DND-41 (cell line): ENCODE data around the gene TBL1X.

ENCODE experiments used
- ATAC-seq: fragments of 200-7000 bp; cut with Tn5 transposase; 3 replicates; pipeline ENCODE4 v1.9.1; 2021; ENCODE audit warnings: low read depth; ENCODE audit not compliant: insufficient read depth
- DNase-seq: peaks from one replicate; pipeline ENCODE4 v3.0.0-alpha.2; 2020
- H2AFZ ChIP-seq: 2 replicates; pipeline ENCODE4 v1.6.0; 2012; ENCODE audit warnings: low read depth, low read length
- H3K27ac ChIP-seq: 2 replicates; pipeline ENCODE4 v1.5.1; 2012; ENCODE audit warnings: low read length, inconsistent platforms
- H3K27me3 ChIP-seq: fragments of 200-600 bp; sonication (generic); 2 replicates; pipeline ENCODE4 v1.6.0; 2012; ENCODE audit warnings: low read length, mild to moderate bottlenecking, inconsistent platforms; ENCODE audit not compliant: insufficient read depth, poor library complexity
- H3K36me3 ChIP-seq: 2 replicates; pipeline ENCODE4 v1.5.1; 2012; ENCODE audit warnings: low read length, inconsistent platforms; ENCODE audit not compliant: insufficient read depth
- H3K4me1 ChIP-seq: 2 replicates; pipeline ENCODE4 v1.5.1; 2012; ENCODE audit warnings: mild to moderate bottlenecking, low read length; ENCODE audit not compliant: insufficient read depth
- H3K4me2 ChIP-seq: 2 replicates; pipeline ENCODE4 v1.6.0; 2012; ENCODE audit warnings: mild to moderate bottlenecking, moderate library complexity, low read length, inconsistent platforms; ENCODE audit not compliant: insufficient read depth
- H3K4me3 ChIP-seq, 2 experiments: fragments of 200-600 bp in 1 of 2; shearing (Covaris generic) in 1 of 2; 2 replicates each; pipeline ENCODE4 v1.5.1; 2012 to 2016; ENCODE audit warnings: inconsistent platforms in 2 of 2, low read length in 2 of 2, mild to moderate bottlenecking in 2 of 2, low read depth in 1 of 2, moderate library complexity in 1 of 2
- H3K79me2 ChIP-seq: 2 replicates; pipeline ENCODE4 v1.6.0; 2012; ENCODE audit warnings: low read length, inconsistent platforms; ENCODE audit not compliant: insufficient read depth
- H3K9ac ChIP-seq: 2 replicates; pipeline ENCODE4 v1.6.0; 2012; ENCODE audit warnings: low read depth, mild to moderate bottlenecking, inconsistent platforms, low read length, moderate library complexity
- H3K9me3 ChIP-seq: 2 replicates; pipeline ENCODE4 v1.5.1; 2012; ENCODE audit warnings: low read length, moderate library complexity, mild to moderate bottlenecking, inconsistent platforms; ENCODE audit not compliant: insufficient read depth, severe bottlenecking
- H4K20me1 ChIP-seq: 2 replicates; pipeline ENCODE4 v1.6.0; 2012; ENCODE audit warnings: low read length; ENCODE audit not compliant: insufficient read depth
- EZH2 ChIP-seq: IDR thresholded peaks from 3 replicates; pipeline ENCODE4 v1.6.1; 2012; ENCODE audit warnings: borderline replicate concordance, low read depth, mild to moderate bottlenecking, moderate library complexity, low read length, inconsistent platforms; ENCODE audit not compliant: severe bottlenecking
- TF ChIP-seq, protein P1 (sequence below): IDR thresholded peaks from 2 replicates; pipeline ENCODE4 v1.5.1; 2012; ENCODE audit warnings: borderline replicate concordance, low read length, moderate library complexity, mild to moderate bottlenecking; ENCODE audit not compliant: poor library complexity, severe bottlenecking; ENCODE audit errors: extremely low read depth

The TBL1X gene

DNA sequence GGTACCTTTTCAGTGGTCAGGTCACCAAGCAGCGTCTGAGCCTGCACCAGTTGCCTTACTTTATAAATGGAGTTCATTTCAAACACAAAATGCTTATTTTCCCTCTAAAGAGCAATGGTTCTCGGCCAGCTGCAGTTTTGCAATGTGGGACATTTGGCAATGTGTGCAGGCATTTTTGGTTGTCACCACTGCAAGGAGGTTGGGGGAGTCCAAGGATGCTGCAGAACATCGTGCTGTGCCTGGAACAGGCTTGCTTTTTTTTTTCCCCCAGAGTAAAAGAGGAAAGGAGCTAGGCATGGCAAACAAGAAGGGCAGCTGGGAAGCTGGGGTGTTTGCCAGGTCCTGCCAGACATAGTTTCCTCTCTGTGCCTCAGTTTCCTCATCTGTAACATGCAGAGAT lies 185.2 kb downstream of the TBL1X start:
- DNase-seq (no peak), ATAC-seq (no peak)
- H3K4me2 ChIP-seq: no peak overlapping the region
- no peaks in the 10 kb centered on the region for H4K20me1 ChIP-seq
- no peak overlapping the region for H3K9ac ChIP-seq
- H3K9me3 ChIP-seq: no peaks in the 10 kb centered on the region
- no peaks in the 10 kb centered on the region for H3K36me3 ChIP-seq
- H2AFZ ChIP-seq: no peak overlapping the region
- H3K79me2 ChIP-seq: no peaks in the 10 kb centered on the region
- no peaks in the 10 kb centered on the region for H3K27me3 ChIP-seq
- H3K4me1 ChIP-seq: no peaks in the 10 kb centered on the region
- no peak overlapping the region for H3K27ac ChIP-seq
- H3K4me3 ChIP-seq: no peak overlapping the region
- TF ChIP-seq EZH2: no peak
- TF ChIP-seq, protein P1, sequence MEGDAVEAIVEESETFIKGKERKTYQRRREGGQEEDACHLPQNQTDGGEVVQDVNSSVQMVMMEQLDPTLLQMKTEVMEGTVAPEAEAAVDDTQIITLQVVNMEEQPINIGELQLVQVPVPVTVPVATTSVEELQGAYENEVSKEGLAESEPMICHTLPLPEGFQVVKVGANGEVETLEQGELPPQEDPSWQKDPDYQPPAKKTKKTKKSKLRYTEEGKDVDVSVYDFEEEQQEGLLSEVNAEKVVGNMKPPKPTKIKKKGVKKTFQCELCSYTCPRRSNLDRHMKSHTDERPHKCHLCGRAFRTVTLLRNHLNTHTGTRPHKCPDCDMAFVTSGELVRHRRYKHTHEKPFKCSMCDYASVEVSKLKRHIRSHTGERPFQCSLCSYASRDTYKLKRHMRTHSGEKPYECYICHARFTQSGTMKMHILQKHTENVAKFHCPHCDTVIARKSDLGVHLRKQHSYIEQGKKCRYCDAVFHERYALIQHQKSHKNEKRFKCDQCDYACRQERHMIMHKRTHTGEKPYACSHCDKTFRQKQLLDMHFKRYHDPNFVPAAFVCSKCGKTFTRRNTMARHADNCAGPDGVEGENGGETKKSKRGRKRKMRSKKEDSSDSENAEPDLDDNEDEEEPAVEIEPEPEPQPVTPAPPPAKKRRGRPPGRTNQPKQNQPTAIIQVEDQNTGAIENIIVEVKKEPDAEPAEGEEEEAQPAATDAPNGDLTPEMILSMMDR: no peak

DNA sequence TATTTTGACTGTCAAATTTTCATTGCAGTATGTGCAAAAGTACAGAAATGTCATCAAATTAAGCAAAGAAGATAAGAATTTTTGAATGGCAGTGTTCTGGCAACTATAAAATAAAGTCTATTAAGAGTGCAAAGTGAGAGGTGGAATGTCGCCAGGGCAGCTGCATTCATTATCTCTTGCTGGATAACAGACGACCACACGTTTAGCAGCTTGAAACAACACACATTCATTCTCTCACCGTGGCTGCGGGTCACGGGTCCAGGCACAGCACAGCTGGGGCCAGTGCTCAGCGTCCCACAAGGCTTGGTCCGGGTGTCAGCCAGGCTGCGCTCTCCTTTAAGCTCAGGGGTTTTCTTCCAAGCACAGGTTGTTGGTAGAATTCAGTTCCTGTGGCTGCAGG lies 186.9 kb downstream of the TBL1X start:
- Histone ChIP-seq H2AFZ (no peak overlapping the region), H3K27me3 (no peaks in the 10 kb centered on the region), H3K27ac (no peak overlapping the region), H3K4me1 (no peaks in the 10 kb centered on the region), H4K20me1 (no peaks in the 10 kb centered on the region), H3K36me3 (no peaks in the 10 kb centered on the region), H3K9me3 (no peaks in the 10 kb centered on the region), H3K4me2 (no peak overlapping the region), H3K9ac (no peak overlapping the region), H3K79me2 (no peaks in the 10 kb centered on the region), H3K4me3 (no peak overlapping the region)
- no peak for ATAC-seq
- DNase-seq: no peak
- TF ChIP-seq, protein P1: no peak
- no peak for TF ChIP-seq EZH2

DNA sequence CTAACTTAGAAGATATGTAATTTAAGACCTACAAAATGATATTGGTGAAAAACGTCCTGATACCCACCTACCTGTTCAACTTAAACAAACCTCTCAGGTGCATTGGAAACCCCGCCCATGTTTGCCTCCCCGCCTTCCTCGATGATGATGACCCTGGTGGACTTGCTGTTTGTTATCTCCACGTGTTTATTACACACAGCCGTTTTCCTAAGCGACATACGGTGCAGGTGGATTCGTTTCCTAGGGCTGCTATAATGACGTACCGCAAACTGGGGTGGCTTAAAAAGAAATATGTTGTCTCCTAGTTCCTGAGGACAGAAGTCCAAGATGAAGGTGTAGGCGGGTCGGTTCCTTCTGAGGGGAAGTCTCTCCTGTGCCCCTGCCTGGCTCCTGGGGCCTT lies 190.1 kb downstream of the TBL1X start:
- H3K9me3 ChIP-seq: no peaks in the 10 kb centered on the region
- no peak overlapping the region for H3K27ac ChIP-seq
- H4K20me1 ChIP-seq: no peaks in the 10 kb centered on the region
- no peak for TF ChIP-seq EZH2
- TF ChIP-seq, protein P1: no peak
- no peak overlapping the region for H3K4me3 ChIP-seq
- H3K27me3 ChIP-seq: no peaks in the 10 kb centered on the region
- DNase-seq: no peak
- H3K9ac ChIP-seq: no peak overlapping the region
- no peaks in the 10 kb centered on the region for H3K79me2 ChIP-seq
- H2AFZ ChIP-seq: no peak overlapping the region
- peaks cover 7% of the 10 kb centered on the region; the same call in 1 of the 2 replicates for H3K36me3 ChIP-seq
- no peak for ATAC-seq
- H3K4me1 ChIP-seq: no peaks in the 10 kb centered on the region
- H3K4me2 ChIP-seq: no peak overlapping the region

DNA sequence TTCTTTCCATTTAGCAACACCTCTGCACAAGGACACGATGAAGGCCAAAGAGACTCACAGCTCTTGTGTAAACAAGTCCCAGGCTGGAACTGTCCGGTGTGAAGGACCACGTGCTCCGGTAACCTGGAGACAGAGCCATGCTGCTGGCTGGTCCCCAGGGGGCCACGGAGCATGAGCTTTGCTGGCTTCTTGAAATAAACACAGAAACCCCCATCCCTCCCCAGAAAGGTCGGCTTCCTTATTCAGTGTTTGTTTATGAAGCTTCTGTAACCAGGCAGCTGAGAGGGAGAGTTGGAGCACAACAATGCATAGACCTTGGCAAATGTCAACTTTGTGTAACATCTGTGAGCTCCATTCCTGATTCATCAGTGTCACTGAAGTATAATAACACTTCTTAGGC lies 191.4 kb downstream of the TBL1X start:
- Histone ChIP-seq H3K4me1 (no peaks in the 10 kb centered on the region), H3K36me3 (peaks cover 7% of the 10 kb centered on the region; the same call in 1 of the 2 replicates), H3K9me3 (no peaks in the 10 kb centered on the region), H3K27ac (no peak overlapping the region), H3K9ac (no peak overlapping the region), H3K4me3 (no peak overlapping the region), H2AFZ (no peak overlapping the region), H4K20me1 (no peaks in the 10 kb centered on the region), H3K4me2 (no peak overlapping the region), H3K79me2 (no peaks in the 10 kb centered on the region), H3K27me3 (no peaks in the 10 kb centered on the region)
- no peak for TF ChIP-seq EZH2
- TF ChIP-seq, protein P1: no peak
- DNase-seq (no peak), ATAC-seq (no peak)
